ENCODE measurements around the gene GLG1.

- TF ChIP-seq TAF1 (IDR thresholded peaks at IDR 0.05; ENCODE audit: low read depth, low read length) (no peak), POLR2AphosphoS5 (IDR thresholded peaks at IDR 0.05; ENCODE audit: low read depth, low read length) (no peak), PAX5 (IDR thresholded peaks at IDR 0.05; ENCODE audit: insufficient read depth, low read length, severe bottlenecking) (no peak), POLR2A (IDR thresholded peaks at IDR 0.05; ENCODE audit: low read depth, low read length) (no peak)
Observed at GRCh38 chr16:74431516-74431915, 175.4 kb downstream of the GLG1 start.

Measured in GM12891 (cell line).